Astrocyte of the cerebellum (primary cell): ENCODE results near the gene STK4.

Source experiments
- DNase-seq: peaks from one replicate; pipeline ENCODE4 v3.0.0-alpha.2; 2011; ENCODE audit warnings: low read depth
- H3K4me3 ChIP-seq: 2 replicates; pipeline ENCODE4 v1.5.1; 2011; ENCODE audit warnings: mild to moderate bottlenecking, low read depth, low read length, moderate library complexity
- CTCF ChIP-seq: IDR thresholded peaks from 2 replicates; pipeline ENCODE4 v1.5.1; 2012; ENCODE audit warnings: low read length, low read depth, moderate library complexity, mild to moderate bottlenecking; ENCODE audit errors: missing control alignments
- in situ Hi-C: cut with HindIII; loops from 2 replicates; pipeline ENCODE4 v1.10.0; 2017; ENCODE audit warnings: low sequenced_read_pairs

The STK4 gene

GRCh38 chr20:45052698-45053429 is 86.6 kb downstream of the STK4 start:
- no peak overlapping the region for H3K4me3 ChIP-seq
- DNase-seq = peak; percentile 94

GRCh38 chr20:45053430-45054351 is 87.4 kb downstream of the STK4 start:
- in situ Hi-C loops = no loop called here

More at GRCh38 chr20:45052698-45053429, 86.6 kb downstream of the STK4 start:
- no peak for TF ChIP-seq CTCF
- in situ Hi-C loops = no loop called here

GRCh38 chr20:45055056-45055455 is 88.7 kb downstream of the STK4 start:
- in situ Hi-C loops = no loop called here
- DNase-seq = no peak
- no peak overlapping the region for H3K4me3 ChIP-seq
- no peak for TF ChIP-seq CTCF

More at GRCh38 chr20:45053430-45054351, 87.4 kb downstream of the STK4 start:
- no peak for DNase-seq
- H3K4me3 ChIP-seq = no peak overlapping the region
- no peak for TF ChIP-seq CTCF

- DNase-seq = no peak
- TF ChIP-seq CTCF = no peak
- in situ Hi-C loops = no loop called here
- H3K4me3 ChIP-seq = no peak overlapping the region
Measured at GRCh38 chr20:45056473-45057173, 90.3 kb downstream of the STK4 start.

GRCh38 chr20:45058168-45058850 is 92.0 kb downstream of the STK4 start:
- no peak for TF ChIP-seq CTCF
- no peak for DNase-seq
- no peak overlapping the region for H3K4me3 ChIP-seq
- in situ Hi-C loops = no loop called here
